Astrocyte of the spinal cord (primary cell): ENCODE measurements around the gene RUNX2.

ENCODE experiments used
- DNase-seq: peaks from one replicate; pipeline ENCODE4 v3.0.0; 2011; ENCODE audit warnings: low read depth, low spot score
- H3K4me3 ChIP-seq: 2 replicates; pipeline ENCODE4 v1.5.1; 2011; ENCODE audit warnings: low read depth, mild to moderate bottlenecking, low read length, moderate library complexity
- in situ Hi-C: cut with HindIII; loops from 2 replicates; pipeline ENCODE4 v1.10.0; 2017; ENCODE audit warnings: low sequenced_read_pairs
- TF ChIP-seq, protein P1 (sequence below): IDR thresholded peaks from 2 replicates; pipeline ENCODE4 v1.5.1; 2012; ENCODE audit warnings: low read depth, mild to moderate bottlenecking, low read length, inconsistent platforms

Gene RUNX2

DNA sequence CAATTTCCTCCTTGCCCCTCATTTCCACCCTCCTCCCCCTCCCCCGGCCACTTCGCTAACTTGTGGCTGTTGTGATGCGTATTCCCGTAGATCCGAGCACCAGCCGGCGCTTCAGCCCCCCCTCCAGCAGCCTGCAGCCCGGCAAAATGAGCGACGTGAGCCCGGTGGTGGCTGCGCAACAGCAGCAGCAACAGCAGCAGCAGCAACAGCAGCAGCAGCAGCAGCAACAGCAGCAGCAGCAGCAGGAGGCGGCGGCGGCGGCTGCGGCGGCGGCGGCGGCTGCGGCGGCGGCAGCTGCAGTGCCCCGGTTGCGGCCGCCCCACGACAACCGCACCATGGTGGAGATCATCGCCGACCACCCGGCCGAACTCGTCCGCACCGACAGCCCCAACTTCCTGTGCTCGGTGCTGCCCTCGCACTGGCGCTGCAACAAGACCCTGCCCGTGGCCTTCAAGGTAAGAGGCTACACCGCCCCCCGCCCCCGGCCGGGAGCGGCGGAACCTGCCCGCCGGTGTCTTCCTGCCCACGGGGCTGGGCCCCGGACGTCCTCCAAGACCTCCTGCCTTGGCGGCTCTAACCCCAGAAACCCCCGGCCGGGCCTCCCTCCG is 94.5 kb downstream of the RUNX2 start:
- in situ Hi-C loops = no loop called here
- peak overlapping the region; percentile 79 for H3K4me3 ChIP-seq
- TF ChIP-seq, protein P1, sequence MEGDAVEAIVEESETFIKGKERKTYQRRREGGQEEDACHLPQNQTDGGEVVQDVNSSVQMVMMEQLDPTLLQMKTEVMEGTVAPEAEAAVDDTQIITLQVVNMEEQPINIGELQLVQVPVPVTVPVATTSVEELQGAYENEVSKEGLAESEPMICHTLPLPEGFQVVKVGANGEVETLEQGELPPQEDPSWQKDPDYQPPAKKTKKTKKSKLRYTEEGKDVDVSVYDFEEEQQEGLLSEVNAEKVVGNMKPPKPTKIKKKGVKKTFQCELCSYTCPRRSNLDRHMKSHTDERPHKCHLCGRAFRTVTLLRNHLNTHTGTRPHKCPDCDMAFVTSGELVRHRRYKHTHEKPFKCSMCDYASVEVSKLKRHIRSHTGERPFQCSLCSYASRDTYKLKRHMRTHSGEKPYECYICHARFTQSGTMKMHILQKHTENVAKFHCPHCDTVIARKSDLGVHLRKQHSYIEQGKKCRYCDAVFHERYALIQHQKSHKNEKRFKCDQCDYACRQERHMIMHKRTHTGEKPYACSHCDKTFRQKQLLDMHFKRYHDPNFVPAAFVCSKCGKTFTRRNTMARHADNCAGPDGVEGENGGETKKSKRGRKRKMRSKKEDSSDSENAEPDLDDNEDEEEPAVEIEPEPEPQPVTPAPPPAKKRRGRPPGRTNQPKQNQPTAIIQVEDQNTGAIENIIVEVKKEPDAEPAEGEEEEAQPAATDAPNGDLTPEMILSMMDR = no peak
- peak; percentile 76 for DNase-seq

DNA sequence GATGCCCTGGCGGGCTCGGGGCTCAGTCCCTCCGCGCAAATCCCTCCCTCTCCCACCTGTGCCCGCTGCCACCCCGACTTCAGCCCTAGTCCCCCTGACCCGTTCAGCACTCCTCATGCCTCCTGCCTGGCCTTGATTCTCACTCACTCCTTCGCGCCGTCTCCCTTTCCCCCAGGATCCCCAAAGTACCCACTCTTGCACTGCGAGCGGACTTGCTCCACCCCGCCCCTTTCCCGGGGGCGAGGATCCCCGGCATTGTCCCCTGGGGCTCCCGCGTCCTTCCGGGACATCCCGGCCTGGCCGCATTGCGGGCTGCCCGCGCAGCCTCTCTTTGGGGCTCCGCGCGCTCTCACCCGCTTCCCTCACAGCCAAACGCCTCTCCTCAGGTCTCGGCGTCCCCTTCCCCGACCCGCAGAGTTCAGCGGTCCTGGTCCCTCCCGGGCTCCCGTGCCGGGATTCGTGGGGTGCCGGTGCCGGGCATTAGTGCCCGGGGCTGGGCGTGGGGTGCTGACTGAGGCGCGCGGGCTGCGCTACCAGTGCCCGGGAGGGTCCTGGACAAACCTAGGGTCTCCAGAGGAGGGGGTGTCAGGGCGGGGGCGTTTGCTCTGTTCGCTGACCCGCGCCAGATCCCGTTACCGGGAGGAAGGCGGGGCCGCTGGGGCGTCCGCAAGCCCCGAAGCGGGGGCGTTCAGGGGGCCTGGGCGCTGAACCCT is 95.1 kb downstream of the RUNX2 start:
- TF ChIP-seq, protein P1 = no peak
- H3K4me3 ChIP-seq = peak overlapping the region; percentile 79
- in situ Hi-C loops = no loop called here
- DNase-seq = no peak

DNA sequence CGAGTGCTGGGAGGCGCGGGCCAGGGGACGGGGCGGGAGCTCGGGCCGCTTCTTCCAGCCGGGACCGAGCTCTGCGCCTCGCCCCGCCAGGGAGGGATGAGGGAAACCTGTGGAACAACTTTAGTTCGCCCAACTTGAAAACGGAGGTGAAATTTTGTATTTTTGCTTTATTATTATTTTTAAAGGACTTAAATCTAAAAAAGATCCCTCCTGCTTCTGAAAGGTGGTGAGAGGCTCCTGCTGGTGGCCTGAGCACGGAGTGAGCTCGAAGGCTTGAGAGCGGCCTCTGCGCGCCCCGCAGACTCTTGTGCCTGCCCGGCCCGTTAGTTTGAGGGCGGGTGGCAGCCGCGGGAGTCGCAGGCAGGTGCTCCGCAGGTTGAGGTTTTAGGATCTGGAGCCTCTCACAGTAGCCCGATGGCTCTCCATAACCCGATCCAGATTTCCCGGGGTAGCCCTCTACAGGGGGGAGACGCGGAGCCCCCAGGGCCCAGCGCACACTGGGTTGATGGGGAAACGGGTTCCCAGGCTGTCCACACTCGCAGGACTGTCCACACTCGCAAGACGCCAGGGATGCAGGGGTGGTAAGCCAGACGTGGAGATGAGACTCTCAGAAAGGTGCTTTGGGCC is 95.8 kb downstream of the RUNX2 start:
- peak overlapping the region; percentile 79 for H3K4me3 ChIP-seq
- TF ChIP-seq, protein P1 = no peak
- DNase-seq = no peak
- in situ Hi-C loops = no loop called here

DNA sequence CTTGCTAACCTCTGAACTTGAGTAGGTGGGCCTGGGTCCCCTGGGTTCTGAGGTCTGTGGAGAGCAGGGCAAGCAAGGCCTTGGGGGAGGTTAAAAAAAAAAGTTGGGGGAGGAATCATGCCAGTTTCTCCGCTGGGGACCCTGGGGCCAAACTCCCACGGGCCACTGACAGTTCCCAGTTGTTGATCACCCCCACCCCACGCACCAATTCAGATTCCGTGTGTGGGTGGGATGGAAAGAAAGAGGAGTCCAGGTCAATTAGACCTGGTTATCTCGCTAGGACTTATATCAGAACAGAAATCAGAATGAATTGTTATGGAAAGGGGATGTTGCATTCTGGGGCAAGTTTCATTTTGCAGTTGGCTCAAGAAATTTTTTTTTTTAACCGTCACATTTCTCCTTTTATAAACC is 96.3 kb downstream of the RUNX2 start:
- TF ChIP-seq, protein P1 = no peak
- DNase-seq = no peak
- in situ Hi-C loops = no loop called here
- H3K4me3 ChIP-seq = peak overlapping the region; percentile 79

DNA sequence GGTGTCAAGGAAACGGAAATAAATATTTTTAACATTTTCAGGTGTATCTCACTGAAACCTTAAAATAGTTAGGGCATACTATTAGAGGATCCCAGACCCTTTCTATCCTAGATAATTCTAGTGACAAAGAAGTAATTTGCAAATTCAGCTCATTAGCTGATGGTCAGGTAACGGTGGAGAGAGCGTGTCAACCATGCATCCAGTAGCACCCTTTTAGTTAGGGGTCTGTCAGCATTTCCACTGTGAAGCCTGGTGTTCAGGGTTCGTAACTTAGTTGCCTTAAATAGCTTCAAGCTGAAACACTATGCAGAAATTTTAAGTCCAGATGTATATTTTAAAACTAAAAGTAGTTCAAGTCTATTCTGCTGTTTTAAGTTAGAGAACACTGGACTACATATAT is 98.1 kb downstream of the RUNX2 start:
- TF ChIP-seq, protein P1 = no peak
- in situ Hi-C loops = no loop called here
- H3K4me3 ChIP-seq = peak overlapping the region; percentile 3
- no peak for DNase-seq

DNA sequence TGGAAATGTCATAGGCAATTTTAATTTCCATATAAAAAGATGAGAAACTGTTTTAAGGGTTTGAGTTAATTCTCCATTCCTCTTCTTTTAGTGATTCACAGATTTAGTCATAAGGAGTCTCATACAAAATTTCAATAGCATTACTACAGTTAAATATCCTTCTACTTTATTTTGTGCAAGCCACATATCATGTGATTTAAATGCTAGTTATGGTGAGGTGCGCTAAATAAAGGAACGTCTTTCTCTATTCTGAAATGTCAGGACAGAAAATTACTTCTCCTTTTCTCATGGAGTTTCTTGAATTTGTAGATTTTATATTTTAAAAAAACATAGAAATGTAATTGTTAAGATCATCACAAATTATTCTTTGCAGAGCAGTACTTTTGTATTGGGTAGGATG is 99.6 kb downstream of the RUNX2 start:
- H3K4me3 ChIP-seq = no peak overlapping the region
- DNase-seq = no peak
- in situ Hi-C loops = no loop called here
- TF ChIP-seq, protein P1 = no peak
